HUES64 (cell line): ENCODE results near the gene USP22. TPM values are rescaled to one million over a fixed set of nuclear protein-coding genes. Genes with fewer than 3 reads are reported as not detected.
"Not testable (repeated sequence)": the region's sequence is repeated elsewhere in the genome, so short reads cannot be mapped to it uniquely, and the experiment has no call there.

ENCODE experiments used
- H3K27ac ChIP-seq: 2 replicates; pipeline ENCODE4 v1.7.0; 2013; ENCODE audit warnings: low read depth, low read length, inconsistent platforms
- H3K27me3 ChIP-seq: 2 replicates; pipeline ENCODE4 v1.6.1; 2013; ENCODE audit warnings: mild to moderate bottlenecking, low read length; ENCODE audit not compliant: insufficient read depth
- H3K36me3 ChIP-seq: 2 replicates; pipeline ENCODE4 v1.6.1; 2013; ENCODE audit warnings: mild to moderate bottlenecking, low read length; ENCODE audit not compliant: insufficient read depth
- H3K4me1 ChIP-seq: 2 replicates; pipeline ENCODE4 v1.6.1; 2013; ENCODE audit warnings: mild to moderate bottlenecking, low read length, moderate library complexity; ENCODE audit not compliant: insufficient read depth
- H3K4me3 ChIP-seq: 2 replicates; pipeline ENCODE4 v1.5.1; 2013; ENCODE audit warnings: mild to moderate bottlenecking, low read length, moderate library complexity
- H3K9ac ChIP-seq: 2 replicates; pipeline ENCODE4 v1.6.1; 2013; ENCODE audit warnings: mild to moderate bottlenecking, low read depth, low read length
- H3K9me3 ChIP-seq: 2 replicates; pipeline ENCODE4 v1.6.1; 2013; ENCODE audit warnings: low read depth, low read length; ENCODE audit not compliant: insufficient read depth
- WGBS: fragments of 150-250, 120-280 bp; methylation state at CpG from one replicate; pipeline ENCODE4 v1.1.7; 2013; ENCODE audit warnings: missing lambda C conversion rate; 5-methylcytosine and 5-hydroxymethylcytosine counted together
- polyA plus RNA-seq, 2 experiments: library from polyadenylated mRNA; stranded (reverse); fragments of 50-300 nt; gene quantifications; one replicate each; pipeline ENCODE4 v1.2.3, GENCODE V29; 2013

USP22 gene
- 191 TPM for polyA plus RNA-seq (2013, experiment 1 of 2)
- 190 TPM for polyA plus RNA-seq (2013, experiment 2 of 2)

DNA sequence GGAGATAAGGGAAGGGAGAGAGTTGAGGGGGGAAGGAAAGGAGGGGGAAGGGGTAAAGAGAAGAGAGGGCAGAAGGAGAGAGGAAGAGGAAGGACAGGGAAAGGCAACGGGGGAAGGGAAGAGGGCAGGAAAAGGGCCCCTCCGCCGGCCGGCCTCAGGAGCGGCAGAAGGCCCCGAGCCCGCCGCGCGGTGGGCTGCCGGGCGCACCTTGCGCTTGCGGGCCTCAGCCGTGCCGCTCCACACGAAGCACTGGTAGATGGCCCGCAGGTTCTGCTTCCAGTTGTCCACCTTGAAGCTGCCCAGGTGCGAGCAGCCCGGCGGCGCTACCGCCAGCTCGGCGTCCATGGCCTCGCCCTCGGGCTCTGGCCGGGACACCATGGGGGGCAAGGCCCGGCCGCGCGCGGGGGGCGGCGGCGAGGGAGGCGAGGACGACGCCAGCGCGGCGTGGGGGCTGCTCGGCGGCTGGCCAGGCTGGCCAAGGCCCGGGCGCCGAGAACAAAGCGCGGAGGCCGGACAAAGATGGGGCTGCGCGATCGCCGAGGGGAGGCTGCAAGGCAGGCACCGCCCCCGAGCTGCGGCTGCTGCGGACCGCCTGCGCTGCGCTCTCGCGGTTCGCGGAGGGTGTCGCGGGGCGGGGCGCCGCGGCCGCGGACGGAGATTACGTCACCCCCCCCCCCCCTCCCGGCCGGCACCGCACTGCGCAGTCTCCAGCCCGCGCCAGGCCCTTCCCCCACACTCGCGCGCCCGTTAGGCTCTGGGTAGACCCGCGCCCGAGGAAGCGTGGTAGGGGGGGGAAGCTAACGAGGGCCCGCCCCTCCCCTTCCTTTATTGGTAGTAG, at the start of gene USP22:
Gene USP22 (minus strand): TSS at position 554 of the 838 bp plus-strand sequence. CDS start 176 bp downstream, at position 378.
- H3K4me1 ChIP-seq, result peaks cover 18% of the 10 kb centered on the region
- no peaks in the 10 kb centered on the region for H3K9me3 ChIP-seq
- peak within 1 kb of the TSS; percentile 100 for H3K27ac ChIP-seq
- peak within 1 kb of the TSS; percentile 100 for H3K9ac ChIP-seq
- WGBS, result under 1% methylated on average over 75 of the region's 91 CpGs
- H3K4me3 ChIP-seq, result peak within 1 kb of the TSS; percentile 87
- H3K36me3 ChIP-seq, result peaks cover 16% of the 10 kb centered on the region
- no peaks in the 10 kb centered on the region for H3K27me3 ChIP-seq

DNA sequence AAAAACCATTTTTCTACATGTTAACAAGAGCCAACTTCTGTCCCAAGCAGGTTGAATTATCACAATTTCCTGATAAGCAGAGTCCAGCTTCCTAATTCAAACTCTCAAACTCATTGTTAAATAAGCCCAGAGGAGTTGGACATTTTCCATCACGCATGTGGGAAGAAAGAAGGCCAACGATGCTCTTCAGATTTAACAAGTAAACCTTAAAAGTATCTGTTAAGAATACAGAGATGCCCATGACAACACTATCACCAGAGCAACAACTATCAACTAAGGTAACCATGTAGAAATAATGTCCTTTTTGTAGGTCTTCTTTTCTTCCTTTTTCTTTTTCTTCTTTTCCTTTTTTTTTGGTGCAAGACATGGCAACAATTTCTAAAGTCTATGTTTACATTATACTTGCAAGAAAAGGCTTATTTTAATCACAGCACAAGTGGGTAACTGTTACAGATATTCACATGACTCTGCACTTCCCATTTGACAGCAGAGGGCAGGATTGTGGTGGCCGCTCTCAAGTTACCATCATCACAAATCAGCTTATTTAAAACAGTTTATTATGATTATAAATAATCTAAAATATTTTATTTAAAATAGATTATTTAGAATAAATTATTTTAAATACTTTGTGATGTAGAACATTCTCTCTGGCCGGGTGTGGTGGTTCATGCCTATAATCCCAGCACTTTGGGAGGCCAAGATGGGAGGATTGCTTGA, 48.2 kb upstream of the USP22 start:
- 91% methylated on average over 3 of the region's 4 CpGs for WGBS
- Histone ChIP-seq H3K9ac (no peak overlapping the region), H3K27me3 (no peaks in the 10 kb centered on the region), H3K27ac (no peak overlapping the region), H3K9me3 (no peaks in the 10 kb centered on the region), H3K4me1 (no peaks in the 10 kb centered on the region; the same call in 1 of the 2 replicates), H3K4me3 (no peak overlapping the region), H3K36me3 (no peaks in the 10 kb centered on the region)

DNA sequence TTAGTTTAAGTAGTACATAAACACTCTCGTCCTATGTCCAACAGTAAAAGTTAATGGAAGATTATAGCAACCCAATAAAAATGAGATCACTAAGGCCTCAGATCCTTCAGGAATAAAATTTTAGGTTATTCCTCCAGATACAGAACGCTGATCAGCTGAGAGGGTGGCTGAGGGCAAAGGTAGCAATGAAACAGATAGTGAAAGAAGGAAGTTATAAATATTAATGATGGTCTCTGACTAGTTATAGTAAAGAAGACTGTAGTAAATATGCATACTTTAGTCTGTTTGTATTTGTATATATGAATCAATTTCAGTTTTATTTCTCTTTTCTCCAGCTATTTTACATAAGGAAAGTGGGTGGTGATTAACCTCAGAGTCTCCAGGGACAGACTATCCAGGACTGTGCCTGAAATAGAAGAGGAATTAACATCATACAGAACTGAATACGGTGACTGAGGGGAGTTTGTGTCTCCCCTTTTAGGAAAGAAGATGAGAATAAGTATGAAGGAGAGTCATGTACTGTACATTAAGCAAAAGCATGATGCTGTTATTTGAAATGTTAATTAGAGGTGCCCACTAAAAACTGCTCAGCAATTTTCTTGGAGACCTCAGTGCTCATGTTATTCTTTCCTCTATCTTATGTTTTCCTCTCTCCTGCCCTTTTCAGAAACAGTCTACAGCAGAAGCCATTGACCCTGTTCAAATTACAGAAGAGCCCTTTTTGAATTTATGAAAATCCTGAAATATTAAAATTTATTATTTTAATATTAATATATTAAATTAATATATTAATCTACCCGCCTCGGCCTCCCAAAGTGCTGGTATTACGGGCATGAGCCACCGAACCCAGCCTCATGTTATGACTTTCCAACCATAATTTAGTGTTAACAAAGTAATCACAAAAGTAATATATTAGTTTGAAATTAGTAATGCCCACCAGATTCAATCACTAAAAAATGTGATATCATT, 47.4 kb upstream of the USP22 start:
- no peaks in the 10 kb centered on the region; the same call in 1 of the 2 replicates for H3K4me1 ChIP-seq
- no peak overlapping the region for H3K9ac ChIP-seq
- H3K9me3 ChIP-seq, result no peaks in the 10 kb centered on the region
- WGBS, result 91% methylated on average over 3 of the region's 7 CpGs
- no peaks in the 10 kb centered on the region for H3K27me3 ChIP-seq
- H3K27ac ChIP-seq, result no peak overlapping the region
- H3K36me3 ChIP-seq, result no peaks in the 10 kb centered on the region
- H3K4me3 ChIP-seq, result no peak overlapping the region

DNA sequence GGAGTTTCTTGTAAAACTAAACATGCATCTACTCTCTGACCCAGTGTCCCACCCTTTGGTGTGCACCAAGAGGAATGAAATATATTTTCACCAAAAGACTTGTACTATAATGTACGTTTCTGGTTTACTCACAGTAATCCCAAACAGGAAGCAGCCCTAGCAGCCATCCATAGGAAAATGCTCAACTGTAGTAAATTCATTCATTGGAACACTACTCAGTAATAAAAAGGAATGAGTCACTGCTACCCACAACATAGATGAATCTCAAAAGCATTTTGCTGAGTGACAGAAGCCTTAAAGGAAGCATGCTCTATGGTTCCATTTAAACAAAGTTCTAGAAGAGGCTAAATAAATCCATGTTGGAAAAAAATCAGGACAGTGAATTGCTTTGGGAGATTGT, 46.3 kb upstream of the USP22 start:
- no peak overlapping the region for H3K9ac ChIP-seq
- 89% methylated on average over 1 of the region's 1 CpG for WGBS

DNA sequence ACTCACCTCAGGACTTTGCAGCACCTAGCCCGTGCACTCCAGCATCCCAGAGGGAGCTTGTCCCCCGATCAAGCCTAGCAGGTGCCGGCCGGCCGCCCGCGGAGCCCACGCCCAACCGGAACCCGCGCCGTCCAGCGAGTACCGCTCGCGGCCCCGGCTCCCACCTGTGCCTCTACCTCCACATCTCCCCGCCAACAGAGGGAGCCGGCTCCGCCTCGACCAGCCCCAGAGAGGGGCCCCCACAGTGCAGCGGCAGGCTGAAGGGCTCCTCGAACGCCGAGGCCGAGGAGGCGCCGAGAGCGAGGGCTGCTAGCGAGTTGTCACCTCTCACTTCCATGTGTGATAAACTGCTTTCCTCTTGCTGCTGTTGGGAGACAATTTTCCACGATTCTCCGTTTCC, 42.9 kb upstream of the USP22 start:
- 0 out of 2 replicates have a peak, but pooled peaks cover 3% of the 10 kb centered on the region for H3K9me3 ChIP-seq
- H3K27ac ChIP-seq, result no peak overlapping the region
- WGBS, result 95% methylated on average over 32 of the region's 32 CpGs
- no peaks in the 10 kb centered on the region for H3K36me3 ChIP-seq
- H3K27me3 ChIP-seq, result no peaks in the 10 kb centered on the region
- no peak overlapping the region for H3K9ac ChIP-seq
- H3K4me3 ChIP-seq, result no peak overlapping the region
- H3K4me1 ChIP-seq, result no peaks in the 10 kb centered on the region

More for the DNA sequence above, 46.3 kb upstream of the USP22 start:
- Histone ChIP-seq H3K9me3 (no peaks in the 10 kb centered on the region), H3K4me3 (no peak overlapping the region), H3K27me3 (no peaks in the 10 kb centered on the region), H3K4me1 (no peaks in the 10 kb centered on the region; the same call in 1 of the 2 replicates), H3K36me3 (no peaks in the 10 kb centered on the region), H3K27ac (no peak overlapping the region)

DNA sequence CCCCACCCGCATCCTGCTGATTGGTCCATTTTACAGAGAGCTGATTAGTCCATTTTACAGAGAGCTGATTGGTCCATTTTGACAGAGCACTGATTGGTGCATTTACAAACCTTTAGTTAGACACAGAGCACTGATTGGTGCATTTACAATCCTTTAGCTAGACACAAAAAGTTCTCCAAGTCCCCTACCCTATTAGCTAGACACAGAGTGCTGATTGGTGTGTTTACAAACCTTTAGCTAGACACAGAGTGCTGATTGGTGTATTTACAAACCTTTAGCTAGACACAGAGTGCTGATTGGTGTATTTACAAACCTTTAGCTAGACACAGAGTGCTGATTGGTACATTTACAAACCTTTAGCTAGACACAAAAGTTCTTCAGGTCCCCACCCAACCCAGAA, 42.5 kb upstream of the USP22 start:
- not testable (repeated sequence) for H3K36me3 ChIP-seq, H3K4me3 ChIP-seq, H3K27me3 ChIP-seq, H3K9ac ChIP-seq, H3K4me1 ChIP-seq, H3K9me3 ChIP-seq, H3K27ac ChIP-seq
- 100% methylated on average over 1 of the region's 1 CpG for WGBS

DNA sequence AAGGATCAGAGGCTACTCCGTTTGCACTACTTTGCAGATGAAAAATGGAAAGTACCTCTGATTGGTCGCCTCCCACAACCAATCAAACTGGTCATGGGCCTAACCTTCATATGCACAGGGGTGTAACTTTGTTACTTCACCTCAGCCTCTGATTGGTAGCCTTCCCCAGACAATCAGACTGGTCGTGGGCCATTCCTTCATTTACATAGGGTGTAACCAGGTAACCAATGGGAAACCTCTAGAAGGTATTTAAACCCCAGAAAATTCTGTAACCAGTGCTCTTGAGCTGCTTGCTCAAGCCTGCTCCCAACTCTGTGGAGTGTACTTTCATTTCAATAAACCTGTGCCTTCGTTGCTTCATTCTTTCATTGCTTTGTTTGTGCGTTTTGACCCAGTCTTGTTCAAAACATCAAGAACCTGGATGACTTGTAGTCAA, 39.2 kb upstream of the USP22 start:
- WGBS, result 89% methylated on average over 5 of the region's 5 CpGs

DNA sequence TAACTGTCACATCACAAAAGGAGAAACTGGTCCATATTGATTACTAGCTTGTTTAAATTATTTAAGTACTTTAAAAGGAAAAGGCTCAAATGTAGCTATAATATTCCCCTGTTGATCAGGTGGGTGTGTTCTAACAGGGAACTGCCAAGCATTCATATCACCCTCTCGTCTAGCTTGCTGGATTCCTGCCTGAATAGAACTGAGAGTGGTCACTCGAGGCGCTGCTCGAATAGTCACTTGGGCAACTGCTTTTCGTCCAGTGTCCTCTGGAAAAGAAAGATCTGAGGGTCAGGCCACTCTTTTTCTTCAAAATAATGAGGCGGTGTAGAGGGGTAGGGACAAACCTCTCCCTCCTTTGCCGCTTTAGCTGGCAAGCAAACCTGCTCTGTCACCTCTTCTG, 36.4 kb upstream of the USP22 start:
- WGBS, result 91% methylated on average over 7 of the region's 7 CpGs
- no peak overlapping the region for H3K9ac ChIP-seq

More for the DNA sequence above, 39.2 kb upstream of the USP22 start:
- Histone ChIP-seq H3K4me3 (no peak overlapping the region), H3K36me3 (no peaks in the 10 kb centered on the region), H3K27me3 (no peaks in the 10 kb centered on the region), H3K4me1 (no peaks in the 10 kb centered on the region), H3K27ac (no peak overlapping the region), H3K9ac (no peak overlapping the region), H3K9me3 (0 out of 2 replicates have a peak, but pooled peaks cover 3% of the 10 kb centered on the region)

DNA sequence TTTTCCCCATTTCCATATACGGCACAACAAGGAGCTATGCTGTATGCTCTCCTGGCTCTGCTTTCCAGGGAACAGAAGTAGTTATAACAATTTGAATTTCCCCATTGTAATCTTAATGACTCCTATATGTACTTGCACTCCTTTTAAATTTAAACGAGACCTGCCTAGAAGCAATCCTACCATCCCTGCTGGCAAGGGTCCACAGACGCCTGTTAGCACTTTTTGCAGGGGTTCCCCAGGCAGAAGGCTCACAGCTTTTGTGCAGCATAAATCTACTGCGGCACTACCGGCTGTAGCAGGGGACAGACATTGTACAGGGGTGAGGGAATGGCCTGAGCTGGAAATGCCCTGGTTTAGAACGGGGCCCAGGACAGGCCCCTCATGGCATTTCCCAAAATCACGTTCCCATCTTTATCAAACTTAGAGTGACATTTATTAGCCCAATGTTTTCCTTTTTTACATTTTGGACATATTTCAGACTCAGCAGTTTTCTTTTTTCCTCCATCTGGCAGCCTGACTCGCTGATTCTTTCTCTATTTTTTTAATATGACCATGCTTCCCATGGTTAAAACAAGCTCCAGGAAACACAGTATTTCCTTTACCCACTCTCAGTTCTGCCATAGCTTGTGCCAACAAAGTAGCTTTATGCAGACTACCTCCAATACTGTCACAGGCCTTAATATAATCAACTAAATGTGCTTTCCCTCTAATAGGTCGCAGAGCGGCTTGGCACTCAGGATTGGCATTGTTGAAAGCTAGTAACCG, 35.4 kb upstream of the USP22 start:
- no peak overlapping the region for H3K27ac ChIP-seq
- H3K9me3 ChIP-seq, result 0 out of 2 replicates have a peak, but pooled peaks cover 3% of the 10 kb centered on the region
- WGBS, result 86% methylated on average over 11 of the region's 11 CpGs
- H3K27me3 ChIP-seq, result no peaks in the 10 kb centered on the region
- H3K36me3 ChIP-seq, result no peaks in the 10 kb centered on the region
- H3K9ac ChIP-seq, result no peak overlapping the region
- H3K4me3 ChIP-seq, result no peak overlapping the region
- no peaks in the 10 kb centered on the region for H3K4me1 ChIP-seq

More for the DNA sequence above, 36.4 kb upstream of the USP22 start:
- H3K4me1 ChIP-seq, result no peaks in the 10 kb centered on the region
- 0 out of 2 replicates have a peak, but pooled peaks cover 3% of the 10 kb centered on the region for H3K9me3 ChIP-seq
- H3K27ac ChIP-seq, result no peak overlapping the region
- no peak overlapping the region for H3K4me3 ChIP-seq
- no peaks in the 10 kb centered on the region for H3K27me3 ChIP-seq
- H3K36me3 ChIP-seq, result no peaks in the 10 kb centered on the region

DNA sequence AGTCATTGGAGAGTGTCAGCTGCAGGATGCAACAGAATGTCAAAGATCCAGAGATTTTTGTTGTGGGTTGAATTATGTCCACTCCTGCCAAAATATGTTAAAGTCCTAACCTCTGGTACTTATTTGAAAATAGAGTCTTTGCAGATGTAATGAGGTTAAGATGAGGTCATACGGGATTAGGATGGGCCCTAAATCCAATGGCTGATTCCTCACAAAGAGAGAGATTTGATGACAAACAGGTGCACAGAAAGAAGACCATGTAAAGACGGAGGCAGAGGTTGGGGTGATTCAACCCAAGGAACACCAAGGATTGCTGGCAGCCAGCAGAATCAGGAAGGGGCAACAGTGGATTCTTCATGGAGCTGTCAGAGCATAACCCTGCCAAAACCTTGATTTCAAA, 34.5 kb upstream of the USP22 start:
- WGBS, result 89% methylated on average over 2 of the region's 2 CpGs

More for the DNA sequence above, 34.5 kb upstream of the USP22 start:
- Histone ChIP-seq H3K9ac (no peak overlapping the region), H3K9me3 (0 out of 2 replicates have a peak, but pooled peaks cover 2% of the 10 kb centered on the region), H3K27ac (no peak overlapping the region), H3K4me3 (no peak overlapping the region), H3K27me3 (no peaks in the 10 kb centered on the region), H3K36me3 (no peaks in the 10 kb centered on the region), H3K4me1 (no peaks in the 10 kb centered on the region)
